CD4-positive, alpha-beta T cell treated with Interleukin-6 at 100 ng/mL for 8 hours (primary cell): ENCODE results near the gene FAM20B.

Experiments used
- DNase-seq: peaks from one replicate; pipeline ENCODE4 v3.0.0-alpha.2; 2020; ENCODE audit warnings: mixed read lengths, low spot score

The FAM20B gene

DNA sequence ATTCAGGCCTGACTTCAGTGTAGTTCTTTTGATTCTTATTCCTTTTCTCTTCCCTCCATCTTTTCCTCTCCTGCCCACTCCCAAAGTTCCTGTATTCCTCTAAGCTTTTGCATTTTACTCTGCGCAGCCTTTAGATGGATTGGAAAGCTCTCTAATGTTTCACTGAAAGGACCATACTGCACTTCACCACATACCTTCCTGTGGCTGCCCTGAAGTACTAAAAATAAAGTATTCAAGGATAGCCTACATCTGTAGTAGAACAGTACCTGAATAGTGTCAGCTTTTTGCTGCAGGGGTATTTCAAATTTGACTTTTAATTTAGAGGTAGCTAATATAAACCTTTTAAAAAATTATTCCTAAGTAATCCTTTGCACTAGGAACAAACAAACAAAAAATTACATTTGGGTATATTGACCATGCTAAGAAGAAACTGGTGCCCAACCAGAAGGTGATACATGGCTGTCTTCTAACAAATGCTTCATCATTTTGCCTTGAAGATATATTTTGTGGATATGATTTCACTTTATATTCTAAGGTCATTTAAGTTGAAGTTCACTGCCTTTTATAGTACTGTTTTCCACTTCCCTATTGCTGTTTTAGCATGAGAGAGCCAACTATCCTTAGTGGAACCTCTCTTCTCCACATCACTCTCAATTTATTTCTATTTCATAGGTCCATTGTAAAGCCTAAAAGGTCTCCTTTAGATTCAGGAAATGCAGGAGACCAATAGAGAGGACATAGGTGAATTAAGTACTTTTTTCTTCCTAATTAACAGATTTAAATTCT lies 22.8 kb downstream of the FAM20B start:
- no peak for DNase-seq

DNA sequence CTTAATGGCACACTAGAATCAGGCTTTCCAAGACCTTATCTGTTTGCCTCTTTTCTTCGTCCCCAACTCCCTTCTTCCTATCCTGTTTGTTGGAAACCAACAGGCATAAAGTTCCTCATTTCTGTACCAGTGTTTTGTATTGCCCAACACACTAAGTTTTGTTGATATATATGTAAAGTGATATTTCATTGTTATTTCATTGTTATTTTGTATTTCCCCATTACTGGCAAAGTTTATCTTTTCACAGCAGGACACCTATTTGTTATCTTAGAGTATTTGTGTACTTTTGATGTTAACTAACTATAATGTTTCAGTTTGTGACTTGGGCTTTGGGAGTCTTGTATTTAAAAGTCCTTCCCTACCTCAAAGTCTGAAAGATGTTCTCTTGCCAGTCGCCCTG lies 27.1 kb downstream of the FAM20B start:
- DNase-seq = no peak

DNA sequence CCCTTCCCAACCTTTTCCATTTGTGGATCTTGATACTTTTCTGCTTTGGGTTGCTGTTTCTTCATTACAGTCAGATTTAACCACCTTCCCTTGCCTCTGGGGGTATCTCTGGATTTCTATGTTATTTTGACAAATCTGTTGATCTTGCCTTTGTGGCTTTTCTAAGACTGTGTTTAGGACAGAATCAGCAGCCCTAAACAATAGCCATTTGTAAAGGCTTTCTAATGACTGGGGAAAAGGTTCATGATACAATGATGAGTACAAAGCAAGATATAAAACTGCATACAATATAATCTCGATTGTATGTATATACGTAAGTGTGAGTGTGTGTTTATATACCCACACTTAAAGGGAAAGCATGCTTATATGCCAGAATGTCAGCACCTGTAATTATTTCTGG lies 27.8 kb downstream of the FAM20B start:
- DNase-seq = no peak

DNA sequence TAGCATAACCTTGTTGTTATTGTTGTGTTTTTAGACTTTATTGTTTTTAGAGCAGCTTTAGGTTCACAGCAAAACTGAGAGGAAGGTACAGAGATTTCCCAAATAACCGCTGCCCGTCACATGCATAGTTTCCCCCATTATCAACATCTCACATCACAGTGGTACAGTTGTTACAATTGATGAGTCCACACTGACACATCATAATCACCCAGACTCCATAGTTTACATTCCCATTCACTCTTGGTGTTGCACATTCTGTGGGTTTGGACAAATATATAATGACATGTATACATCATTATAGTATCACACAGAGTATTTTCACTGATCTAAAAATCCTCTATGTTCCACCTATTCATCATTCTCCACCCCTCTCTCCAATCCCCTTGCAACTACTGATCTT lies 30.2 kb downstream of the FAM20B start:
- no peak for DNase-seq

DNA sequence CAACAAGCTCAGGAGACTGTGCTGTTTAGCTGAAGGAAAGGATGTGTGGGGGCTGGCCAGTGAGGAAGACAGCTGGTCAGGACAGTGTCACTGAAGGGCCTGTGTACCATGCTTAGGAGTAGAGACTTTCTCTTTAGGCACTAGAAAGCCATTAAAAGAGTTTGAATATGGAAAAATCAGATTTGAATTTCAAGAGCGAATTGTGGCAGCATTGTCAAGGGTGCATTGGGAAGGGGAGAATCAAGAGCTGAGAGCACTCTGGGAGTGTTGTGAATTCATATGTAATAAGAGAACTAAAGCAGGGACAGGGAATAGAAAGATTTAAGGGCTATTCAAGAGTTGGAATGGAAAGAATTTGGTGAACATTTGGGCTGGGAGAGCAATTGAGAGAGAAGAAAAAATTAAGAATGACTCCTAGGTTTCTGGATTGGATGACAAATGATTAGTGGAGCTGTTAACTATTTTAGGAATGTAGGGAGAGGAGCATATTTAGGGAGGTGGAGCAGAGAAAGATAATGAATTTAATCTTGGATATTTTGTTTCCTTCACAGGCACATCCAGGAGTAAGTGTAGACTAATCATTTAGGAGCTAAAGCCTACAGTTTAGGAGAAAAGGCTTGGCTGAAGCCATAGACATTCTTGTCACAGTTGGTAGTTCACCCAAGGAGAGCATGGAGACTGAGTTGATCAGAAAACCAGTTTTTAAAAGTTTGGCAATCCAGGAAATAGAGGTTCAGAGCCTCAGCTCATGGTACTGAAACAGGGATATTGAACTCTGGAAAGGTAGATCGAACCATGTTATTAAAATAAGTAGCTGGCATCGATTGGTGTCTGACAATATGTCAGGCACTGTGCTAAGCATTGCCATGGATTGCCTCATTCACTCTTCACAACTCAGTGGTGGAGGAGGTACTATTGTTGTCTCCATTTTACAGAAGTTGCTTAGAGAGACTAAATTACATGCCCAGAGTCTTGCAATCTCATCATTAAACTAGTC lies 33.1 kb downstream of the FAM20B start:
- DNase-seq = no peak

DNA sequence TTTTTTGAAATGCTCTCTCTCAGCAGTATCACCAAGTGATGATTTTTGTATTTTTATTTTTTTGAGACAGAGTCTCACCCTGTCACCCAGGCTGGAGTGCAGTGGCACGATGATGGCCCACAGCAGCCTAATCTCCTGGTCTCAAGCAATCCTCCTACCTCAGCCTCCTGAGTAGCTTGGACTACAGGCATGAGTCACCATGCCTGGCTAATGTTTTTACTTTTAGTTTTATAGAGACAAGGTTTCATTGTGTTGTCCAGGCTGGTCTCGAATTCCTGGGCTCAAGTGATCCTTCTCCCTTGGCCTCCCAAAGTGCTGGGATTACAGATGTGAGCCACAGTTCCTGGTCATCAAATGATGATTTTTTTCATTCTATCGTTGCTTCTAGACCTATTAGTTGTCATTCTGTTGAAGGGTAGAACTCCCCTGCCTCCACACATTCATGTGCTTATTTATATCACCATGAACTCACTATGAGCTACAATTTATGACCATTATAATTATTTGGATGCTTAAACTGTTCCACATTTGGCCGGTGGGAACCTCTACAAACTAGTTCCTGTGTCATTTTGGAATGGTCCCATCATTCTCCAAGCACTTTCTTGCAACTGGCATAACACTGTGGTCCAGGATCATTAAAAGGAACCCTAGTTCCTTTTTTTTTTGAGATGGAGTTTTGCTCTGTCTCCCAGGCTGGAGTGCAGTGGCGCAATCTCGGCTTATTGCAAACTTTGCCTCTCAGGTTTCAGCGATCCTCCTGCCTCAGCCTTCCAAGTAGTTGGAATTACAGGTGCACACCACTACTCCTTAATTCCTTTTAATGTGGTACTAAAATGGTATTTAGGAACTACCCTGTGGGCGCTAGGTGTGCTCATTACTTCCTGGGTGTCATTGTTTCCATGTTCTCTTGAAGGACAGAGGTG lies 35.9 kb downstream of the FAM20B start:
- DNase-seq = no peak

DNA sequence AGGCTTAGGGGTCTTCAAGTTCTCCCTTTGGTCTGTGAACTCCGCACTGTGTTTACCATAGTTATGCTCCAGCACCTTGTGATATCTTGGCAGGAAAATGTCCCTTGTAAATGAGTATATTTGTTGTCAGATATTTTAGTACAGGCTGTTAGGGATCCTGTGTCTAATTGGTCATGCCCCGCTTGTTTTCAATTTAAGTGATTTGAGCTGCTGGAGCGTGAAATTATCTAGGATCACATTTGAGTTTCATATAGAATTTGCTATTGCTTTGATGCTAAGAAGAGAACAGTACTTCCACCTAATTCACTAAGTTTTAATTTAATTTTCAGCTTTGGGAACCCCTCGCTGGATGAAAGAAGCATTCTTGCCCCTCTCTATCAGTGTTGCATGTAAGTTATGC lies 40.8 kb downstream of the FAM20B start:
- no peak for DNase-seq

DNA sequence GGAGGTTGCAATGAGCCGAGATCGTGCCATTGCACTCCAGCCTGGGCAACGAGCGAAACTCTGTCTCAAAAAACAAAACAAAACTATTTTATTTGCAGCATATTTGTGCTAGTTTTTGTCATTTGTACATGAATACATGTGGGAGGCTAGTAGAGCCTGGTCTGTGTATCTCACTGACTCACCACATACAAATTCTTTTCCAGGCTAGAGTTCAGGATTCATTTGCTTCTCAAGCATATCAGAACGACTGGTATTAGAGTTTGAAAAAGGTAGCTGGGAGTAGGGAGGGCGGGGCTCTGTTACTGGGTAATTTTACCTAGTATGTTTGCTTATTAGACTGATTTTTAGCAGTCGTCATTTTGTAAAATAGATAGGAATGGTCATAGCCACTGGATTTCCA lies 51.7 kb downstream of the FAM20B start:
- no peak for DNase-seq

DNA sequence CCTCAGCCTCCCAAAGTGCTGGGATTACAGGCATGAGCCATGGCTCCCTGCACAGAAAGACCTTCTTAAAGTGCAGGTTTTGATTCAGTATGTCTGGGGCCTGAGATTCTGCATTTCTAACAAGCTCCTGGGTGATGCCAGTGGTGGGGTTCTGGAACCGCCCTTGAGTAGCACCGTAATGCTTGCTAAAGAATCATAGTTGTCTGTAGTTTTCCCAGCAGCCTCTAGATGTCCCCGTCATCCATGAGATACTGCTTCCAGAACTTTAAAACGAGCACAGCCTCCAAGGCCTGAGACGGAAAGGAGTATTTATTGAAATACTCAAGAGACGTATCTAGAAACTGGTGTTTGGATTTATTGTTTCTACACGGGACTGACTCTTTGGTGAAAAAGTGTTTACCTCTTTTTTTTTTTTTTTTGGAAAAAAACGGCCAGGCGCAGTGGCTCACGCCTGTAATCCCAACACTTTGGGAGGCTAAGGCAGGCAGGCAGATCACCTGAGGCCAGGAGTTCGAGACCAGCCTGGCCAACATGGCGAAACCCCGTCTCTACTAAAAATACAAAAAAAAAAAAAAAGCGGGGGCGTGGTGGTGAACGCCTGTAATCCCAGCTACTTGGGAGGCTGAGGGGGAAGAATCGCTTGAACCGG lies 53.5 kb downstream of the FAM20B start:
- DNase-seq = peak; percentile 67

DNA sequence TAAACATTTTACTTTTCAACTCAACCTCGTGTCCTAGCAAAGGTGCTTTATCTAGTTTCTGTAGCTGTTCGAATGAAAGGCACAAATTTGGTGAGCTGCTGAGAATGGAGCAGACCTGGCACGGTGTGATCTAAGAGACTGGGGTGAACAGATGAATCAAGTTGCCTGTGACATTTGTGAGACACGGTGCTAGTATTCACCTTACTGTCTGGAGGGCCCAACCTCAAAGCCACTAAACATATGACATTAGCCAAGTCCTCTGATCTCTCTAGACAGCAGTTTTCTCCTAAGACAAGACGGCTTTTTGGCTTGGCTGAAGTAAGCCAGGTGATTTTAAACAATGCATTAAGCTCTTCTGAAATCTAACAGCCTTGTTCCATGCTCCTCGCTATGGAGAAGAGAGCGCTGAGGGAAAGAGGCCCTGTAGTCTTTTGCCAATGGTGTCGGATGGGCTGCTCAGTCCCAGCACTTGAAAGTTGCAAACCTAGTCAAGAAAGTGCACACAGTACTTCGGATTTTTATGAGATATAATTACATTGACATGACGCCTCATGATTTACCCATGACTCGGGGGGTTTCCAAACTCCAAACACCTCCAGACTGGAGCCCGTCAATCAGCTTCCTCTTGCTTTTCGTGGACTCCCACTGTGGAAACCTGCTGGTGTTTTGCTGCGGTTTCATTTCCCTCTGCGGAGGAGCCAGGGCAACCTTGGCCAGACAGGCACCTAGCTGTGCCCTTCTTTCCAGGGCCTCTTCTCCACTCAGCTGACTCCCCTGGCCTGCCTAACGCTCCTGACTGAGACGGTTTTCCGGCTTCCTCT lies 55.4 kb downstream of the FAM20B start:
- no peak for DNase-seq

DNA sequence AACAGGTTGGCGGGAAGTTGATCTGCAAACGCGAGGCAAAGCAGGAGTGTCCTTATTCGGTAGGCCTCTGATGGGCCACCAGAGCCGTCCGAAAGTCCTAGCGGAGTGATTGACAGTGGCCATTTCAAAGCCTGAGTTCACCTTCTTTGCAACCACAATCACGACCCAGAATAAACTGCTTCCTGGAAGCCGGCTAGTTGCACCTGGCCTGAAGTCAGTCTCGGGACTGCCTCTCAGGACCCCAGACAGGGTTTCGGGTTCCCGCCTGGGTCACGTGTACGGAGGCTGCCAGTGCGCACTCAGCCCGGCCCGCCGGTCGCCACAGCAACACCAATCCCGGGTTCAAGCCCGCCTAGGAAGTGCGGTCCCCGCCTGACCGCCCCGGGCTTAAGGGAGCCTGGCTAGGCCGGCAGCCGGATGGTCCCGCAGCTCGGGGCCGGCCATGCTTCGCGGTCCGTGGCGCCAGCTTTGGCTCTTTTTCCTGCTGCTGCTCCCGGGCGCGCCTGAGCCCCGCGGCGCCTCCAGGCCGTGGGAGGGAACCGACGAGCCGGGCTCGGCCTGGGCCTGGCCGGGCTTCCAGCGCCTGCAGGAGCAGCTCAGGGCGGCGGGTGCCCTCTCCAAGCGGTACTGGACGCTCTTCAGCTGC lies 56.1 kb downstream of the FAM20B start, which contains the start of gene TOR3A:
TOR3A (plus strand) TSS at position 384 of the 646 bp plus-strand sequence; CDS start at position 443, 59 bp downstream.
- peak; percentile 78 for DNase-seq

DNA sequence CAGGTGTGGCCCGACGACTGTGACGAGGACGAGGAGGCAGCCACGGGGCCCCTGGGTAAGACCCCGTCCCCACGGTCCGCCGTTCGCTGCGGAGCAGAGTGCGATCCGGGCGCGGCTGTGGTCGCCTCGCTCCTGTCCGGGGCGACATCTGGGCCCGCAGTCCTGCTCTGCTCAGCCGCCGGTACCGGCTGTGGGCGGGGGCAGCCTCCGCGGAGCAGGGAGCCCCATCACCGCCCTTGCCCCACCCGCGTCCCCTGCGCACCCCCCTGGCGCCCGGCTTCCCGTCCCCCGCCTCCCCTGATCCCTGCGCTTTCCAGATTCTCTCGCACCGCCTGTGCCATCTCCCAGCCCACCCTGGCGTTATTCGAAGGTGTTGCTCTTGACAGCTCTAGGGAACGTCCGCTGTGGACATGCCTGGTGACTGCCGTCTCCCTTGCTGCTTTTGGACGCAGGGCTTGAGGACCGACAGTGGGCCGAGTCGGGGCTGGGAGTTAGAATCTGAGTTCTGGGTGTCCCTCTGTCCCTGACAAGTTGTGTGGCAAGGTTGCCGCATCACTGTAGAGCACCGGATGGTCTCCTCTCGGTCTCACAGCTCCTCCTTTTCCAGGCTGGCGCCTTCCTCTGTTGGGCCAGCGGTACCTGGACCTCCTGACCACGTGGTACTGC lies 56.8 kb downstream of the FAM20B start:
- peak; percentile 9 for DNase-seq

DNA sequence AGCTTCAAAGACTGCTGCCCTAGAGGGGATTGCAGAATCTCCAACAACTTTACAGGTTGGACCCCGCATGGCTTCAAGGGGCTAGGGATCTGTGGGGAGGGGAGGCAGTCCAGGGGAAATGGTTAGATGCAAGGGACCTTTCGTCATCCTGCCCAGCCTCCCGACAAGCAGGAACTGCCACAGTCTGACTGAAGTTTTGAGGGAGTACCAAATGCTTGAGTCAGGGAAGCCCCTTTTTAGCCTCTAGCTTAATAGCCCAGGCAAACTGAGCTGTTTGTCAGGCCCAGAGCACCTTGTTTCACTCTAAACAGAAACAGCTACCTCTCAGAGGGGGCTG lies 57.3 kb downstream of the FAM20B start:
- no peak for DNase-seq

DNA sequence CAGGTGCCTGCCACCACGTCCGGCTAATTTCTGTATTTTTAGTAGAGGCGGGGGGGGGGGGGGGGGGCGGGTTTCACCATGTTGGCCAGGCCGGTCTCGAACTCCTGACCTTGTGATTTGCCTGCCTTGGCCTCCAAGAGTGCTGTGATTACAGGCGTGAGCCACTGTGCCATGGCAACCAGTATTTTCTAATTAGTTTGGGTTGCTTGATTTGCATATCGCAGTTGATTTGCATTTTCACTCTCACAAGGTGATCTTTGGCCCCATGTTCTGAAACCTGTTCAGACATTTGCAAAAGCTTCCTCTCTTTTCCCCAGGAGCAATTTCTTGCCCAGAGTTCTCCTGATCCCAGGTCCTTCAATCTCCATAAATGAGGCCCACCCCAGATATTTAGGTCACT lies 57.8 kb downstream of the FAM20B start:
- DNase-seq = no peak

DNA sequence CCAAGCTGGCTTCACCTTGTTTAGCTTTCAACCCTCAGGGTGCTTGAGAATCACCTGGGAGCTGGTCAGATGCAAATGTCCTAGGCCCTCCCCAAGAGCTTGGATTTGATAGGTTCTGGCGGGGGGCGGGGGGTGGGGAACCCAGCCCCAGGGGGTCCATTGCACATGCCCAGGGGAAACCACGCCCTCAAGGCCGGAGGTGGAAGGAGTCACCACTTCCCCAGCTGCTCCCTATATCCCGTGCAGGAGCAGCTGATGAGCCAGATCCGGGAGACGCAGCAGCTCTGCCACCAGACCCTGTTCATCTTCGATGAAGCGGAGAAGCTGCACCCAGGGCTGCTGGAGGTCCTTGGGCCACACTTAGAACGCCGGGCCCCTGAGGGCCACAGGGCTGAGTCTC lies 62.0 kb downstream of the FAM20B start:
- no peak for DNase-seq

DNA sequence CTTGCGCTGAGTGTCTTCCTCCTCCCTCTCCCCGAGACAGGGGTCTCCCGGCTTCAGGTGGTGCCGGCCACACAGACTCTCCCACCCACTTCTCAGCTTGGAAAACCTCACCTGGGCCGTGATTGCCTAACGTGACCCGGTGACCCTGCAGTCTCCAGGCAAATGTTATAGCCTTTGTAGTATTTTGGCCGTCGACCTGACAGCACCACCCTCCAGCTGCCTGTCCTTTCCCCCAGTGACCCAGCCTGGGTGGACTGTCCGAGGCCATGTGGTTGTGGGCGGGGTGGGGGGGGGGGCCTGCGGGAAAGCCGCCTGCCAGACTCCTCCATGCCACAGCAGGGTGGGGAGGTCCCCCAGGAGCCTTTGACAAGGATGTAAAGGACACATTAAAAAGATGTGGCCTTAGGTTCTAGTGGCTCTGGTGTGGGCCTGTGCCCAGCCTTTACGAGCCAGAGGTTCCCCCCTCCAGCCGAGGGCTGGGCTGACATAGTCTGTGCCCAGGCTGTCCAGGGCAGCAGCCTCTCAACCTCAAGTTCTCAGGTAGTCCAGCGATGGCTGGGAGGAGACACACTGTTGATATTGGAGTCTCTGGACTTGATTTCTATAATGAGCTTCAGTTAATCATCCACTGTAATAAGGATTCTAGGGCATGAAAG lies 64.3 kb downstream of the FAM20B start:
- DNase-seq = no peak

DNA sequence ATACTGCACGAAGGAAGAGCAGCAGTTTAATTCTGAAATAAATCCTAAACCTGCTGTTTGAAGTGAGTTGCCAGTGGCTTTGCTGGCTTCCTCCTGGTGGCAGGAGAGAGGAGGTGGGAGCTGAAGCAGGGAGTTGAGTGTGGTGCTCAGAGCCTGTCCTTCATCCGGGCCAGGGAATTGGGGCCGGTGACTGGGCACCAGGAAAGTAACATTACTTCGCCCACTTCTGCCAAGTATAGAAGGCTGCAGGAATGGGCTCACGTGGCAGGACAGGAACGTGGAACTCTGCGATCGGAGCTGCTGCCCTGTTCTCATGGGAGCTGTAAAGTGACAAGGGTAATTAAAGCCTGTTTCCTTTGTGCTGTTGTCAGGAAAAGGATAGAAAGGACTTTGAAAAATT lies 64.8 kb downstream of the FAM20B start:
- no peak for DNase-seq

DNA sequence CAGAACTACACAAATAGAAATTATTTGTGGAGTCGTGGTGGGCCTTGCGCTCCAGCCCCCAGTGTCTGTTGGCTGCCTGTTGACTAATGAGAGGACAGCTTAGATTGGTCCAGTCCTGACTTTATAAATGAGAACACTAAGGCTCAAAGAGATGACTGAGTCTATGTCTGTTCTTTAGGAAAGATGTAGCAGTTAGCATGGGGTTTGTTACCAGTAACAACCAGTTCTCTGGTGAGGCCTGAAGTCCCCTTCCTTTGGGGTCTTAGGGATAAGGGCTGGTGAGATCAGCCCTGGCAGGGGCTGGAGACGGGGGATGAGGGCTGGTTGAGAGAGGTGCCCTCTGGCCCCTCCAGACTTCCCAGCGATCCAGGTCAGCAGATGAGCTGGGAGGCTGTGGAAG lies 65.2 kb downstream of the FAM20B start:
- DNase-seq = no peak

DNA sequence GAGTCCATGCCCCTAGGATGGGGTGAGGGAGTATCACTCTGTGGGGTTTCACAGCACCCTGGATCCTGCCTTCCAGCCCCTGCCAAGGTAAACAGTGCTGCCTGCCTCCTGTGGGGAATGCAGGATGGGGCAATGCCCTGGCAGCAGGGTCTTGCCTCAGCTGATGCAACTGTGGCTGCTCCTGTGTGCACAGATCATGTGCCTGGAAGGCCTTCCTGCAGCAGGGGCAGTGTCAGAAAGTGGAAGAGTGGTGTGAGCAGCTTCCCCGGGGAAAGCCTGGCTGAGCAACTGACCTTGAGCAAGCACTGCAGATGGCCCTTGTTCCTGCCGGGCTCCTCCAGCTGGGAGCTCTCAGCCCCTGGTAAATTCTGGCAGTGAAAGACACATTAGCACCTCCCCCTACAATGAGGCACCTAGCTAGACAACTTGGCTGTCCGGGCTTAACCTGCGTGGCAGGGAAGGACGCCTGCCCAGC lies 66.0 kb downstream of the FAM20B start:
- DNase-seq = no peak
